HepG2 (cell line): ENCODE results near the gene STYX. TPM values are rescaled to one million over a fixed set of nuclear protein-coding genes. Genes with fewer than 3 reads are reported as not detected.
A peak's percentile ranks its signal among the peaks of the same experiment; 100 is the strongest.

ENCODE experiments used
- ATF5 ChIP-seq: sonication (generic); formaldehyde crosslinking; IDR thresholded peaks from 2 replicates; pipeline ENCODE4 v1.4.0; 2020; ENCODE audit warnings: mild to moderate bottlenecking, low read depth, missing genetic modification reagents
- CBFB ChIP-seq: sonication (generic); formaldehyde crosslinking; IDR thresholded peaks from 2 replicates; pipeline ENCODE4 v1.4.0; 2020; ENCODE audit warnings: missing genetic modification reagents
- CBX1 ChIP-seq: IDR thresholded peaks from one replicate; pipeline ENCODE4 v1.6.1; 2016; ENCODE audit warnings: antibody characterized with exemption, low read depth
- CCAR2 ChIP-seq: fragments of 200-400 bp; formaldehyde crosslinking; optimal IDR thresholded peaks from 2 replicates; pipeline ENCODE3; 2018; ENCODE audit warnings: low read depth, mild to moderate bottlenecking, low read length, moderate library complexity
- CREB3 ChIP-seq: sonication (generic); formaldehyde crosslinking; IDR thresholded peaks from 2 replicates; pipeline ENCODE4 v1.5.0; 2020; ENCODE audit warnings: missing genetic modification reagents
- EEA1 ChIP-seq: sonication (generic); formaldehyde crosslinking; IDR thresholded peaks from 2 replicates; pipeline ENCODE4 v1.5.1; 2020; ENCODE audit warnings: mild to moderate bottlenecking, missing genetic modification reagents, borderline replicate concordance
- EHMT2 ChIP-seq: fragments of 200-600 bp; sonication (generic); IDR thresholded peaks from 2 replicates; pipeline ENCODE4 v1.7.0; 2017; ENCODE audit warnings: antibody characterized with exemption, low read depth, low read length, borderline replicate concordance
- ELF4 ChIP-seq: sonication (generic); formaldehyde crosslinking; IDR thresholded peaks from 2 replicates; pipeline ENCODE4 v1.5.0; 2020; ENCODE audit warnings: missing genetic modification reagents, mild to moderate bottlenecking, moderate library complexity, borderline replicate concordance
- FOXA1 ChIP-seq, 2 experiments: fragments of 450-650 bp in 1 of 2; sonication (generic) in 1 of 2; formaldehyde crosslinking in 1 of 2; IDR thresholded peaks; 2 replicates each; pipeline versions ENCODE4 v1.4.0 to v1.6.1; 2016 to 2020; ENCODE audit warnings: missing genetic modification reagents in 1 of 2
- KLF16 ChIP-seq, 2 experiments: sonication (generic) in 1 of 2; formaldehyde crosslinking in 1 of 2; IDR thresholded peaks; 2 replicates each; pipeline versions ENCODE4 v1.6.1 to v1.8.0; 2016 to 2023; ENCODE audit warnings: missing genetic modification reagents in 2 of 2, missing compliant biosample characterization in 1 of 2
- KLF6 ChIP-seq: IDR thresholded peaks from 2 replicates; pipeline ENCODE4 v1.8.0; 2016; ENCODE audit warnings: missing biosample characterization, missing genetic modification reagents
- NR2F2 ChIP-seq: IDR thresholded peaks from 2 replicates; pipeline ENCODE4 v1.6.1; 2012; ENCODE audit warnings: low read depth, inconsistent platforms, borderline replicate concordance
- PRDM15 ChIP-seq: sonication (generic); formaldehyde crosslinking; IDR thresholded peaks from 2 replicates; pipeline ENCODE4 v1.4.0; 2020; ENCODE audit warnings: missing genetic modification reagents
- PRMT3 ChIP-seq: sonication (generic); formaldehyde crosslinking; IDR thresholded peaks from 2 replicates; pipeline ENCODE4 v1.8.1; 2022; ENCODE audit warnings: low read depth, mild to moderate bottlenecking, moderate library complexity, missing genetic modification reagents, borderline replicate concordance
- ZNF496 ChIP-seq: sonication (generic); formaldehyde crosslinking; IDR thresholded peaks from 2 replicates; pipeline ENCODE4 v1.8.1; 2023; ENCODE audit warnings: mild to moderate bottlenecking, moderate library complexity, missing genetic modification reagents; ENCODE audit not compliant: insufficient replicate concordance
- ZNF574 ChIP-seq: sonication (generic); formaldehyde crosslinking; IDR thresholded peaks from 2 replicates; pipeline ENCODE4 v1.4.0; 2020; ENCODE audit warnings: missing genetic modification reagents
- ZNF629 ChIP-seq: sonication (generic); formaldehyde crosslinking; conservative IDR thresholded peaks from 2 replicates; pipeline ENCODE4 v1.5.0; 2020; ENCODE audit warnings: missing genetic modification reagents
- polyA plus RNA-seq, 8 experiments: library from polyadenylated mRNA; depleted of rRNA in 3 of 8; stranded (reverse) in 7 of 8; unstranded in 1 of 8; fragments of >200 nt; fragmentation: Illumina TruSeq in 4 of 8; extraction: Trizol in 4 of 8; gene quantifications; 2 replicates each; pipeline versions ENCODE4 v1.2.1 to v1.2.3, GENCODE V29; 2011 to 2016; ENCODE audit warnings: low read depth in 4 of 8, missing spikeins in 1 of 8, mixed read lengths in 1 of 8; ENCODE audit not compliant: insufficient read depth in 1 of 8
- total RNA-seq, 5 experiments: library from RNA; depleted of rRNA; stranded (reverse); fragments of >200 nt; fragmentation: Illumina TruSeq; extraction: Trizol; gene quantifications; 2 replicates each; pipeline ENCODE4 v1.2.3, GENCODE V29; 2016; ENCODE audit warnings: low read depth in 1 of 5

The STYX gene
- total and polyA plus RNA-seq, 2 of the 13 experiments (the other 11 are each of a cell fraction or from before 2014, with no cell fraction given), result 6.6 to 10.9 TPM

DNA sequence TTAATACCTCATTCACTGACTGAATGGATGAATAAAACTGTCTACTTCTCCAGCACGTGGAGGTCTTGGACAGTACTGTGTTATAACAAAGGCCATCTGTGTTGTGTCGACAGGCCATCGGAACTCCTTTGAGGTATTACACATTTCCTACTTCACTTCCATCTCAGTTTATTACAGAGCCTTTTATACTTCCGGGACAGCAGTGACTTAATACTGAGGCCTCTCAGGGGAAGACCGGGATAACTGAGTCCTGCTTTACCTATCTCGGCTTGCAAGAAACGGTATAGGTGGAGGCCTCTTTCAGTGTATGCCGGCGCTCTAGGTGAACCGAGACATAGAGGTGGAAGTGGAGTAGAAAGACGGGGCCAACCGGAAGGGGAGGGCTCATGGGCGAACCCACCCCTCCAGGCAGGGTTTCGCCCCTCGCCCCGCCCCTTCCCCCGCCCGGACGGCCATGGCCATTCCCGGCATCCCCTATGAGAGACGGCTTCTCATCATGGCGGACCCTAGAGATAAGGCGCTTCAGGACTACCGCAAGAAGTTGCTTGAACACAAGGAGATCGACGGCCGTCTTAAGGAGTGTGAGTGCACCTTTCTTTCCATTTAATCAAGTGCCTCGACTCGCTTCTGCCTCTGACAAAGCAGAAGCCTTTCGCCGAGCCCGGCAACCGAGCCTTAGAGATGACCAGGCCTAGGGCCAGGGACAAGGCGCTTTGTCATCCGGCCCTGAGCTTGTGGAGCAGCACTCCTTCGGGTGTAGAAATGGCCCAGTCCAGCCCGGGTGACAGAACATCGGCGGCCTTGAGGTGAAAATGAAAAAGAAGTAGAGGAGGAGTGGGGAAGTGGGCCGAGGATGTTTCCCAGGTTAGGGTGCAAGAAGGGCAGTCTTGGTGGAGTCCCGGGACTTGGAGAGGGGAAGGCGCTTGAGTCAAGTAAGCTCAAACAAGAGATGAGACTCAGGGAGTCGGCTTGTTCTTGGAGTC is 23.0 kb upstream of the STYX start, which contains the start of gene PSMC6 (continued):
- TF ChIP-seq CCAR2 (no peak), ZNF496 (CRISPR knock-in tag) (no peak), NR2F2 (peak; percentile 12; the same call in 1 of the 2 replicates), ZNF629 (CRISPR knock-in tag) (no peak; the same call in 1 of the 2 replicates), ATF5 (no peak), KLF6 (CRISPR knock-in tag) (peak; percentile 22; the same call in 1 of the 2 replicates), CREB3 (CRISPR knock-in tag) (no peak), PRDM15 (no peak), CBX1 (peak; percentile 11), PRMT3 (CRISPR knock-in tag) (no peak; the same call in 1 of the 2 replicates), EEA1 (CRISPR knock-in tag) (no peak), ELF4 (CRISPR knock-in tag) (no peak), EHMT2 (no peak), KLF16 (CRISPR knock-in tag; IDR thresholded peaks at IDR 0.05) (peak in 1 of 2 experiments; percentile 88; a peak in 1 of 4 replicates), CBFB (no peak), ZNF574 (CRISPR knock-in tag) (peak; percentile 97), FOXA1 (IDR thresholded peaks at IDR 0.05) (no peak), FOXA1 (CRISPR knock-in tag; IDR thresholded peaks at IDR 0.05) (no peak)
